Natural killer cell (primary cell): ENCODE data around the gene HAPLN3. TPM values are rescaled to one million over a fixed set of nuclear protein-coding genes. Genes with fewer than 3 reads are reported as not detected.

Experiments
- ATAC-seq, 3 donors: fragments of 150-1000 bp in 2 of 3; fragments of 200-7000 bp in 1 of 3; cut with Tn5 transposase; 1 replicate in 1 of 3; 2 replicates in 2 of 3; pipeline ENCODE4 v1.10.0; 2021; ENCODE audit warnings: mild to moderate bottlenecking in 2 of 3, moderate library complexity in 2 of 3
- DNase-seq, 2 donors: peaks; one replicate each; pipeline versions ENCODE4 v3.0.0 to v3.0.0-alpha.2; 2013 to 2021; ENCODE audit warnings: mixed read lengths in 1 of 2
- H3K27ac ChIP-seq: one replicate; pipeline ENCODE4 v1.5.1; 2013; ENCODE audit warnings: mild to moderate bottlenecking, low read length
- H3K27me3 ChIP-seq: one replicate; pipeline ENCODE4 v1.6.1; 2013; ENCODE audit warnings: low read length; ENCODE audit not compliant: control insufficient read depth, insufficient read depth
- H3K36me3 ChIP-seq: one replicate; pipeline ENCODE4 v1.6.1; 2013; ENCODE audit warnings: low read length; ENCODE audit not compliant: control insufficient read depth, insufficient read depth
- H3K4me1 ChIP-seq: one replicate; pipeline ENCODE4 v1.6.1; 2013; ENCODE audit warnings: low read length; ENCODE audit not compliant: control insufficient read depth, insufficient read depth
- H3K4me3 ChIP-seq: one replicate; pipeline ENCODE4 v1.5.1; 2013; ENCODE audit warnings: low read length
- H3K9me3 ChIP-seq: one replicate; pipeline ENCODE4 v1.6.1; 2013; ENCODE audit warnings: low read length; ENCODE audit not compliant: control insufficient read depth, insufficient read depth
- H3K27ac Mint-ChIP-seq, 2 donors: one replicate each; pipeline ENCODE4 v1.8.0; 2022; ENCODE audit warnings: mild to moderate bottlenecking in 2 of 2, mixed read lengths in 2 of 2, moderate library complexity in 1 of 2
- H3K27me3 Mint-ChIP-seq, 2 donors: one replicate each; pipeline ENCODE4 v1.8.0; 2022; ENCODE audit warnings: low read depth in 2 of 2, mixed read lengths in 2 of 2
- H3K36me3 Mint-ChIP-seq: one replicate; pipeline ENCODE4 v1.8.0; 2022; ENCODE audit warnings: mixed read lengths
- H3K4me1 Mint-ChIP-seq, 2 donors: one replicate each; pipeline ENCODE4 v1.8.0; 2022; ENCODE audit warnings: mixed read lengths in 2 of 2
- H3K4me3 Mint-ChIP-seq: one replicate; pipeline ENCODE4 v1.8.0; 2022; ENCODE audit warnings: mild to moderate bottlenecking, moderate library complexity, mixed read lengths
- H3K9me3 Mint-ChIP-seq, 2 donors: one replicate each; pipeline ENCODE4 v1.8.0; 2022; ENCODE audit warnings: mixed read lengths in 2 of 2
- WGBS: methylation state at CpG from one replicate; pipeline ENCODE4 v1.1.7; 2013; ENCODE audit warnings: missing lambda C conversion rate; ENCODE audit not compliant: insufficient coverage; 5-methylcytosine and 5-hydroxymethylcytosine counted together
- intact Hi-C: fragments of 100-400 bp; cut with micrococcal nuclease; formaldehyde crosslinking; loops from one replicate; pipeline ENCODE4 v1.14.2; 2022
- total RNA-seq, 4 donors: library from RNA; stranded (reverse); fragments of 120-200 nt in 1 of 4; gene quantifications; one replicate each; pipeline versions ENCODE4 v1.2.3 to v1.2.4, GENCODE V29; 2013 to 2022
- TF ChIP-seq, protein P1 (sequence below): fragments of 200-600 bp; IDR thresholded peaks from one replicate; pipeline ENCODE4 v1.8.0; 2022; ENCODE audit warnings: antibody characterized with exemption

Gene HAPLN3
- total RNA-seq, 3 donors from 2014 or later (not counting 1 experiment from before 2014, with no cell fraction given): 10.1 to 10.8 (median 10.4) TPM

DNA sequence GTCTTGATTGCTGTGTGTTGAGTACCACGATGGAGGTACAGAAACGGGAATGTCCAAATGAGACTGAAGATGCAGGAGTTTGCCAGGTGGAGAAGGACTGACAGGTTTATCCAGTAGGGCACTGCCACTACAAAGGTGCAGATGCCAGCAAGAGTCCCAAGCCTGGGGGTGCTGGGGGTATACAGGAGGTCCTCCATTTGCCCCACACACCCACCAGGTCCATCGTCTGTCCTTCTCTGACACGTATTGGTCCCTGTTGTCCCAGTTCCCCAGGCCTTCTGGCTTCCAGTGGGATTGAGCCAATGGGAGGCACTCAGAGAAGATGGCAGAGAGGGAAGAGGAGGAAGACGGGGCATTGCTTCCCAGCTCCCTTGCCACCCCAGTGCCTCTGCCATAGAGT, 6.6 kb downstream of the HAPLN3 start:
- Mint-ChIP-seq H3K27me3 (peaks cover 0 to 9% of the 10 kb centered on the region in 2 donors), H3K4me1 (no peaks in the 10 kb centered on the region), H3K36me3 (no peaks in the 10 kb centered on the region), H3K27ac (no peak overlapping the region), H3K4me3 (no peak overlapping the region), H3K9me3 (no peaks in the 10 kb centered on the region)
- Histone ChIP-seq H3K4me3 (no peak overlapping the region), H3K9me3 (no peaks in the 10 kb centered on the region), H3K27ac (no peak overlapping the region), H3K27me3 (no peaks in the 10 kb centered on the region), H3K4me1 (no peaks in the 10 kb centered on the region), H3K36me3 (no peaks in the 10 kb centered on the region)
- DNase-seq (no peak), ATAC-seq (no peak)
- intact Hi-C loops: no loop called here
- 88% methylated on average over 5 of the region's 5 CpGs for WGBS
- TF ChIP-seq, protein P1, sequence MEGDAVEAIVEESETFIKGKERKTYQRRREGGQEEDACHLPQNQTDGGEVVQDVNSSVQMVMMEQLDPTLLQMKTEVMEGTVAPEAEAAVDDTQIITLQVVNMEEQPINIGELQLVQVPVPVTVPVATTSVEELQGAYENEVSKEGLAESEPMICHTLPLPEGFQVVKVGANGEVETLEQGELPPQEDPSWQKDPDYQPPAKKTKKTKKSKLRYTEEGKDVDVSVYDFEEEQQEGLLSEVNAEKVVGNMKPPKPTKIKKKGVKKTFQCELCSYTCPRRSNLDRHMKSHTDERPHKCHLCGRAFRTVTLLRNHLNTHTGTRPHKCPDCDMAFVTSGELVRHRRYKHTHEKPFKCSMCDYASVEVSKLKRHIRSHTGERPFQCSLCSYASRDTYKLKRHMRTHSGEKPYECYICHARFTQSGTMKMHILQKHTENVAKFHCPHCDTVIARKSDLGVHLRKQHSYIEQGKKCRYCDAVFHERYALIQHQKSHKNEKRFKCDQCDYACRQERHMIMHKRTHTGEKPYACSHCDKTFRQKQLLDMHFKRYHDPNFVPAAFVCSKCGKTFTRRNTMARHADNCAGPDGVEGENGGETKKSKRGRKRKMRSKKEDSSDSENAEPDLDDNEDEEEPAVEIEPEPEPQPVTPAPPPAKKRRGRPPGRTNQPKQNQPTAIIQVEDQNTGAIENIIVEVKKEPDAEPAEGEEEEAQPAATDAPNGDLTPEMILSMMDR: no peak

- Histone ChIP-seq H3K27me3 (no peaks in the 10 kb centered on the region), H3K27ac (no peak overlapping the region), H3K9me3 (no peaks in the 10 kb centered on the region), H3K36me3 (no peaks in the 10 kb centered on the region), H3K4me1 (no peaks in the 10 kb centered on the region), H3K4me3 (no peak overlapping the region)
- Mint-ChIP-seq H3K27ac (no peak overlapping the region), H3K27me3 (peaks cover 0 to 2% of the 10 kb centered on the region in 2 donors), H3K4me3 (no peak overlapping the region), H3K36me3 (no peaks in the 10 kb centered on the region), H3K4me1 (no peaks in the 10 kb centered on the region), H3K9me3 (no peaks in the 10 kb centered on the region)
- WGBS: 92% methylated on average over 18 of the region's 18 CpGs
- TF ChIP-seq, protein P1: no peak
- ATAC-seq: no peak
- DNase-seq: no peak
- intact Hi-C loops: no loop called here
Measured at GRCh38 chr15:88887068-88887580, 8.2 kb downstream of the HAPLN3 start.

- DNase-seq (no peak), ATAC-seq (no peak)
- intact Hi-C loops: no loop called here
- no peaks in the 10 kb centered on the region for H3K4me1 Mint-ChIP-seq
- 84% methylated on average over 4 of the region's 4 CpGs for WGBS
- H3K4me3 Mint-ChIP-seq: no peak overlapping the region
- Histone ChIP-seq H3K4me3 (no peak overlapping the region), H3K9me3 (no peaks in the 10 kb centered on the region), H3K27me3 (no peaks in the 10 kb centered on the region), H3K27ac (no peak overlapping the region), H3K4me1 (no peaks in the 10 kb centered on the region), H3K36me3 (no peaks in the 10 kb centered on the region)
- no peaks in the 10 kb centered on the region for H3K9me3 Mint-ChIP-seq
- TF ChIP-seq, protein P1: no peak
- peaks cover 0 to 5% of the 10 kb centered on the region in 2 donors for H3K27me3 Mint-ChIP-seq
- H3K36me3 Mint-ChIP-seq: no peaks in the 10 kb centered on the region
- no peak overlapping the region for H3K27ac Mint-ChIP-seq
Measured at GRCh38 chr15:88882785-88883184, 12.6 kb downstream of the HAPLN3 start.

- Histone ChIP-seq H3K27me3 (no peaks in the 10 kb centered on the region), H3K4me3 (no peak overlapping the region), H3K27ac (no peak overlapping the region), H3K4me1 (no peaks in the 10 kb centered on the region), H3K9me3 (no peaks in the 10 kb centered on the region), H3K36me3 (no peaks in the 10 kb centered on the region)
- Mint-ChIP-seq H3K27ac (no peak overlapping the region), H3K9me3 (no peaks in the 10 kb centered on the region), H3K27me3 (peaks cover 0 to 5% of the 10 kb centered on the region in 2 donors), H3K4me1 (no peaks in the 10 kb centered on the region), H3K36me3 (no peaks in the 10 kb centered on the region), H3K4me3 (no peak overlapping the region)
- WGBS: 94% methylated on average over 3 of the region's 3 CpGs
- no peak for DNase-seq
- no peak for ATAC-seq
- TF ChIP-seq, protein P1: no peak
- intact Hi-C loops: no loop called here
Measured at GRCh38 chr15:88881775-88882174, 13.6 kb downstream of the HAPLN3 start.
